Endothelial cell of umbilical vein (primary cell): Measurements from ENCODE around the gene MBD6.

ENCODE experiments used
- CTCF ChIP-seq, 2 donors: IDR thresholded peaks; 1 replicate in 1 of 2; 2 replicates in 1 of 2; pipeline ENCODE4 v1.5.1; 2011; ENCODE audit warnings: low read length in 2 of 2, mild to moderate bottlenecking in 2 of 2, moderate library complexity in 2 of 2, control low read depth in 1 of 2, inconsistent platforms in 1 of 2, low read depth in 1 of 2; ENCODE audit not compliant: insufficient read depth in 1 of 2; ENCODE audit errors: extremely low read depth in 1 of 2
- EZH2 ChIP-seq: IDR thresholded peaks from 2 replicates; pipeline ENCODE4 v1.6.1; 2012; ENCODE audit warnings: borderline replicate concordance, low read depth, mild to moderate bottlenecking, moderate library complexity, low read length, inconsistent platforms; ENCODE audit not compliant: severe bottlenecking
- FOS ChIP-seq: IDR thresholded peaks from 2 replicates; pipeline ENCODE4 v1.6.1; 2011; ENCODE audit warnings: mild to moderate bottlenecking, low read length, moderate library complexity, borderline replicate concordance; ENCODE audit not compliant: insufficient read depth
- GATA2 ChIP-seq: IDR thresholded peaks from 2 replicates; pipeline ENCODE4 v1.7.0; 2011; ENCODE audit warnings: low read depth, mild to moderate bottlenecking, moderate library complexity, mixed read lengths, low read length; ENCODE audit not compliant: insufficient read length, insufficient read depth
- JUN ChIP-seq: IDR thresholded peaks from 2 replicates; pipeline ENCODE4 v1.6.1; 2011; ENCODE audit warnings: borderline replicate concordance, low read depth; ENCODE audit not compliant: insufficient read length, insufficient read depth
- MAX ChIP-seq: IDR thresholded peaks from 2 replicates; pipeline ENCODE4 v1.6.1; 2011; ENCODE audit not compliant: insufficient read depth, insufficient read length
- MYC ChIP-seq: IDR thresholded peaks from one replicate; pipeline ENCODE4 v1.6.1; 2011; ENCODE audit warnings: mild to moderate bottlenecking, low read depth, low read length
- POLR2A ChIP-seq: IDR thresholded peaks from 2 replicates; pipeline ENCODE4 v1.6.1; 2012; ENCODE audit warnings: low read depth, mild to moderate bottlenecking, control low read depth, low read length
- POLR2AphosphoS5 ChIP-seq: IDR thresholded peaks from 2 replicates; pipeline ENCODE4 v1.6.1; 2012; ENCODE audit warnings: low read depth, mild to moderate bottlenecking, control low read depth, low read length, moderate library complexity; ENCODE audit not compliant: insufficient read depth

GRCh38 chr12:57548488-57548887 is 25.9 kb downstream of the MBD6 start:
- TF ChIP-seq MAX (no peak), CTCF (IDR thresholded peaks at IDR 0.05; ENCODE audit: extremely low read depth in 1 of 2, insufficient read depth in 1 of 2, low read depth in 1 of 2, low read length in 2 of 2) (no peak), POLR2A (no peak), FOS (no peak), POLR2AphosphoS5 (no peak), EZH2 (no peak), MYC (no peak), JUN (no peak), GATA2 (no peak)
